T47D (cell line): ENCODE results near the gene FABP1.

Source experiments
- DNase-seq, 2 experiments: peaks; one replicate each; pipeline versions ENCODE4 v3.0.0 to v3.0.0-alpha.2; 2011 to 2012; ENCODE audit warnings: low read depth in 1 of 2, low spot score in 1 of 2
- JUND ChIP-seq: IDR thresholded peaks from 2 replicates; pipeline ENCODE4 v1.6.1; 2012; ENCODE audit warnings: low read depth
- in situ Hi-C: cut with HindIII; loops from 2 replicates; pipeline ENCODE4 v1.10.0; 2016; ENCODE audit warnings: low sequenced_read_pairs, low pct_unique_long_range_greater_than_20kb

The FABP1 gene

DNA sequence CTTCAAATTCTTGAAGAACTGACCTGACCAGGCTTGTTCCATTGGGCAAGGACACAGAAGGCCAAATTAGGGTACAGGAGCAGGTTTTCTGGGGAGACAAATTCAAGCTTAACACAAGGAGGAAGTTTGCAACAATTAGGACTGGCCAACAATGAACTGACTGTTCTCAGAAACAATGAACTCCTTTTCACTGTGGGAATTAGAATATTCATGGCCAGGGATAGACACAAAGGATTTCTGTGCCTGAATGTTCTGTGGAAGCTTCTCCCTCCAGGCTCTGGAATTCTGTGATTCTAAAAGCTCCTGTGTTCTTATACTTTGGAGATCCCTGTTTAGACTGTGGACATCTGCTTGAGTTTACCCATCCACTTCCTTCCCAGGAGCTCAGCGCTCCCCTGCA, 45.1 kb downstream of the FABP1 start:
- DNase-seq, result no peak
- in situ Hi-C loops, result no loop called here

DNA sequence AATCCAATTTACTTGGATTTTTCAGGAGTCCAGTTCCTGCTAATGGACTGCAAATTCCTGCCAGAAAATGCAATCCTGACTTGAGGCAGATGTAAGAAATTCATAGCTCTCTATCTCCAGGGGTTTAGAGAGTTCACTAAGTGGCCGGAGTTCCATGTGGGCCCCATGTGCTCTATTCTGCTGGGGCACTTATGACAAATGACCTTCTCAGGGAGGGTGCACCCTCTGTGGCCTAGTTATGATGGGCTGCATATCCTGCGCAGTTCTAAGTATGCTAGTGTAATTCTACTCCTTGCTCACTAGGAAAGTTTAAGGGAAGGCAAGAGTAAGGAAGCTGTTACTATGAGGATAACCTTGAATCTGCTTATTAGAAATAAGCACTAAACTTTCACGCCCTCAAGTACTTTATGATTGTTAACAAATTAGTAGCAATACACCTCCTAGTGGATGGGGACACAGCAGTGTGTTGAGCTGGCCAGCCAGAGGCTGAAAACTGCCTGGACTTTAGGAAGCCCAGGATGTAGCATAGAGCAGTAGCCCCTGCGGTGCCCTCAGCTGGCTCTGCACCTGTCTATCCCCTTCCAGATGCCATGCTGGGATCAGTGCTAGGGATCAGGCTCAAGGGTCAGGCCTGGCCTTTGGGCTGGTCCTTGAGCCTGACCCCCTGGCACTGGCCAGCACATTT, 45.8 kb downstream of the FABP1 start:
- TF ChIP-seq JUND, result no peak
- DNase-seq, result no peak
- in situ Hi-C loops, result no loop called here

More for the DNA sequence above, 45.1 kb downstream of the FABP1 start:
- no peak for TF ChIP-seq JUND

DNA sequence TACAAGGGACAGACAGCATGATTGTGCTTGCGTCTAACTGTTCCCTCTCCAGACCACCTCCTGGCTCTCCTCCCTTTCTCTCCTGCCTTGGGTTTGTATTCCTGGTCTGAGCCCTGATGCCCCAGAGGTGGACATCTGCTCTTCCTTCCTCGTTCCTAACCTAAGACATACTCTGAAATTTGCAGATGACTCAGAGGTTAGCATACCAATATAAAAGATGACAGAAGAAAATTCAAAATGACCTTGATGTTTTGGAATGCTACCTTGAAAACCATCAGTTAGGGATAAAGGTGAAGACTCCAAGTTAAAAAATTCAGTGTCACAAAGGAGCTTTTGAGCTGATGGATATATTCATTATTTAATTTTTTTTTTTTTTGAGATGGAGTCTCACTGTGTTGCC, 47.3 kb downstream of the FABP1 start:
- in situ Hi-C loops, result no loop called here

DNA sequence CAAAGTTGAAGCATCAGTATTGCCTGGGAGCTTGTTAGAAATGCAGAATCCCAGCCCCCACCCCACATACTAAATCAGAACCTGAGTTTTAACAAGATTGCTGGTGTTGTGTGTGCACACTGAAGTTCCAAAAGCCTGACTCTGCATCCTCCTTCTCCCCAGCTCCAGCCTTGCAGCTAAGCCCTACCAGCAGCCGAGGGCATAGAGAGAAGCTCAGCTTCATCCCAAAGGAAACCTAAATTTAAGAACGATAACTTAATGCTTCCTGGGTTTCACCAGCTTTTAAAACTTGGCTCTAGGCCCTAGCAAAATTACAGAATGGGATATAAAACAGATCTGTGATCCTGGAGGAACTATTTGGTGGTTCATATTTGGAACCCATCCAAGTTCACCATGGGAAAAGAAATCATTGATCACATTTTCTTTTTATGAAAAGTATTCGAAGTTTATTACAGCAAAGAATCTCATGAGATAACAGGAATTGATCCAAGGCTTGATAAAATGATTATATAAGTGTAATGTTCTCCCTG, 49.2 kb downstream of the FABP1 start:
- no peak for DNase-seq
- no peak for TF ChIP-seq JUND
- in situ Hi-C loops, result no loop called here

More for the DNA sequence above, 47.3 kb downstream of the FABP1 start:
- no peak for DNase-seq
- no peak for TF ChIP-seq JUND

- no peak for DNase-seq
- in situ Hi-C loops, result no loop called here
- no peak for TF ChIP-seq JUND
Observed at GRCh38 chr2:88077080-88077479, 50.8 kb downstream of the FABP1 start.

DNA sequence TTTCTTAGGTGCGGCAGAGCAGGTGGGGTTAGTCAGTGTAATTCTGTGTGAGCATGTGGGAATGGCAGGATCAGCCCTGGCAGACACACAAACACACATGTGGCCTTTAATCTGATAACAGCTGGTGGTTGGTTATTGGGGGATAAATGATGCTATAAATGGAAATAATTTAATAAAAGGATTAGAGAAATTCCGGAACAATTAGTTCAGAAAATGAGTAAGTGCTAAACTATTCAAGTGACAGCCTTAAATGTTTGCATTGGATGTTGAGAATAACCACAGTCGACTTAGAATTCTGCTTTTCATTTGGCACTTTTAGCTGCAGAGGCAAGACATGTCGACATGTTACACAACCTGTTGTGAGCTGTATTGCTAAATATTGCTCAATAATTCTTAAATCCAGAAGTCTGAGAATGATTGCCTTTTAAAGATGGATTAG, 53.0 kb downstream of the FABP1 start:
- no peak for DNase-seq
- no peak for TF ChIP-seq JUND
- in situ Hi-C loops, result no loop called here

DNA sequence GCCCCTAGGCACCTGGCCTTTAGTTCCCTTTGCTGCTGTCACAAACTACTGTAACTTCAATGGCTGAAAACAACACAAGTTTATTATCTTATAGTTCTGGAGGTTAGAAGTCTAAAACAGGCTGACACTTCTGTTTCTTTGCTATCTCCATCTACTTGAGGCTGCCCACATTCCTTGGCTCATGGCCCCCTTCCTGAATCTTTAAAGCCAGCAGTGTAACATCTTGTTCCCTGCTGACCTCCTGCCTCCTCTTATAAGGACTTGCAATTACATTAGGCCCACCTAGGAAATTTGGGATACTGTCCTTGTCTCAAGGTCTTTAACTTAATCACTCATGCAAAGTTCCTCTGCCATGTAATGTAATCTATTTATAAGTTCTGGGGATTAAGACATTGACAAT, 53.7 kb downstream of the FABP1 start:
- TF ChIP-seq JUND, result no peak
- no peak for DNase-seq
- in situ Hi-C loops, result no loop called here
